HG02970 (cell line): ENCODE measurements around the gene HSPA14.
"Not testable (repeated sequence)": the region's sequence is repeated elsewhere in the genome, so short reads cannot be mapped to it uniquely, and the experiment has no call there.

ENCODE experiments used
- ATAC-seq: cut with Tn5 transposase; IDR thresholded peaks from one replicate; pipeline ENCODE4 v1.9.1; 2021; ENCODE audit warnings: mild to moderate bottlenecking, moderate library complexity, moderate number of reproducible peaks; ENCODE audit not compliant: unreplicated experiment, low FRiP score

HSPA14 gene

DNA sequence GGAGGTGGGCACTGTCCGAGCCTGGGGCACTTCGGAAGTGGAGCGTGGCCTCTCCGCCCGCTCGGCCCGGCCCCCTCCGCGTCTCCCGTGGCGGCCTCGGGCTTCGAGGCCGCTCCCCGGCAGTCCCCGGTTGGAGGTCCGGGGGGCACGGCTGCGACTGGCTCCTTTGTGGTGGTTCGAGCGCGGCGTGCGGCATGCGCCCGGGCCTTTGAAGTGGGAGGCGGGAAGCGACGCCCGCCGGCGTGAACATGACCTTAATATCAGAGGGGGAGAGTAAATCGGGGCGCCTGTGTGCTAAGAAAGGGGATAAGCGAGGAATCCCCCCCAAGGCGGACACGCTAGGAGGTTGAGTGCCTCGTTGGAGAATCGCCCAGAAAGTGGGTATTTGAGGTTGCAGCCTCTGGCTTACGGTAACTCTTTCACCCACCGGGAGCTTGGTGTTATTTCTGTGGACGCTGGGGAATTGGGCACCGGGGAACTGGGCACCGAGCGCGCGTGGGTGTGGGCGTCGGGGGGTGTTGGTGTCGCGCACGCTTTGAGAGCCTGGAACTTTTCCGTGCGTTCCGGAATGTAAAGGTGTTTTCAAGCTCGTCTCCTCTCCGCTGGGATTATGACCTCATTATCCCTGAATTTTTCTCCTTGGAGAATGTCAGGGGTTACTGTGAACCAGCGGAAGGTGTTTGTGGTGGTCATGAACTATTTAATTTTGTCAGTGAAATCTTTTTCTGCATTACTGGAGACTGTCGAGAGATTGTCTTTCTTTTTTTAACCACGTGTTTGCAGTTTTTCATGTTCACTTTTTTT lies 41.2 kb downstream of the HSPA14 start:
- ATAC-seq, result no peak

DNA sequence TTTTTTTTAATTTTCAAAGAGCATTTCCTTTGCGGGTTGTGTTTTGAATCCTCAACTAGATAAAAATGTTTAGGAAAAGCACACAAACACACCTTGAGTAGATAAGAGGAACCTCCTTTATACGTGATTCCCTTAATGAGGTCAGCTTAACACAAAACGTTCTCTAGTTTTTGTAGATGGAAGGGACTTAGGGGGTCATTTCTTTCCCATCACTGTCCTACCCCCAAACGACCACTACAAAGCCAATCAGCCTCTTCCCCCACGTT lies 41.8 kb downstream of the HSPA14 start:
- no peak for ATAC-seq

- ATAC-seq, result no peak
These were observed 42.1 kb downstream of the HSPA14 start for GRCh38 chr10:14880229-14880628.

DNA sequence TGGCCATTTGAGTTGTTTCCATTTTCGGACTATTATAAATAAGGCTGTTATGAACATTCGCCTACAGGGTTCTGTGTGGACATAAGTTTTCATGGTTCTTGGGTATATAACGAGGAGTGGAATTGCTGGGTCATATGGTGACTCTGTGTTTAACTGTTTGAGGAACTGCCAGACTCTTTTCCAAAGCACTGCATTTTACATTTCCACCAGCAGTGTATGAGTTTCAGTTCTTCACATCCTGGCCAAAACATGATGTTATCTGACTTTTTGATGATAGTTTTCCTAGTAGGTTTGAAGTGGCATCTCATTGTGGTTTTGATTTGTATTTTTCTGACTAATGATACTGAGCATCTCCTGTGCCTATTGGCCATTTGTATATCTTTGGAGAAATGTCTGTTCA lies 46.0 kb downstream of the HSPA14 start:
- ATAC-seq, result no peak

- no peak for ATAC-seq
These were observed 51.2 kb downstream of the HSPA14 start for GRCh38 chr10:14889318-14889717.

DNA sequence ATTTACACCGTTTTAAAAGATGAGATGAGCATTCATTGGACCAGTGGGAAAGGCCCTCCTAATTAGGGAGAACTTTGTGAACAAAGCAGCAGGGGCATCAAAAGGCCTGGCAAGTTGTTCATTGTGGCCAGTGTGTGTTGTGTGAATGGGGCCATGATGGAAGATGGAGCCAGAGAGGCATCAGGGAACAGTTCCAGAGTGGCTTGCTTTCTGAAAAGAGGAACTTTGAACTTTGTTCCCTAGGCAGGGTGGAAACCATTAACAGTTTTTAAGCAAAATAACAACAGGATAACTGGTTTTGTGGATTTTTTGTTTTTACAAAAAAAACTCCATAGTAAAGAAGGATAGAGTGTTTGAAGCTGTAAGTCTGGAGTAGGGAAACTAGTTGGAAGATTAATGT lies 53.0 kb downstream of the HSPA14 start:
- ATAC-seq, result no peak

DNA sequence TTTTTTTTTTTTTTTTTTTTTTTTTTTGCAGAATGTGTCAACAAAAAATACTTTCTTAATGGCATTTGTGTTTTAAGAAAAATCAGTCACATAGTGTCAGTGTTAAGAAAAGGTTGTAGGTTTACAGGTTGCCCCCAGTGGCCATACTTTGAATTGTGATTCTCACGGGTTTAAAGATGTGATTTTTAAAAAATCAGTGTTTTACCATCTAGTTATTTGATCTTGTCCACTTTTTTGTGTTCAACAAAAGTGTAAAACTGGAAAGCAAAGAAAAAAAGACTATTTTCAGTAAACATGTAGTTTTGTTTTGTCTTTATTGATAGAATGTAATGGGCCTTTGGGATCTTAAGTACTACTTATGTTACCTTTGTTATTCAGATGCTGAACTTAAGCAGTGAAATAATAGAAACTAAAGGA lies 66.2 kb downstream of the HSPA14 start:
- ATAC-seq, result no peak

- no peak for ATAC-seq
These were observed 66.8 kb downstream of the HSPA14 start for GRCh38 chr10:14904864-14905263.

DNA sequence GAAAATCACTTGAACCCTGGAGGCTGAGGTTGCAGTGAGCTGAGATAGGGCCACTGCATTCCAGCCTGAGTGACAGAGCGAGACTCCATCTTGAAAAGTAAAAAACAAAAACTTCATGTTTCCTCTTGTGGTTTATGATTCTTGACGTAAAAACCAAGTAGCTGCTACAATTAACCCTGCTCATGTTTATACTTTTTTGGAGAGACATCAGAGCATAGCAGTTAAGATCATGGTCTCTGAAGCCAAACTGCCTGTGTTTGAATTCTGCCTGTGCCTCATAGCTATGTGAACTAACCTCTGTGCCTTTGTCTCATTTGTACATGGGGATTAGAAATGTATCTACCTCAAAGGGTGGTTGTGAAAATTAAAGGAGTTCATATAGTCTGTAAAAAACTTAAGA lies 67.8 kb downstream of the HSPA14 start:
- no peak for ATAC-seq

DNA sequence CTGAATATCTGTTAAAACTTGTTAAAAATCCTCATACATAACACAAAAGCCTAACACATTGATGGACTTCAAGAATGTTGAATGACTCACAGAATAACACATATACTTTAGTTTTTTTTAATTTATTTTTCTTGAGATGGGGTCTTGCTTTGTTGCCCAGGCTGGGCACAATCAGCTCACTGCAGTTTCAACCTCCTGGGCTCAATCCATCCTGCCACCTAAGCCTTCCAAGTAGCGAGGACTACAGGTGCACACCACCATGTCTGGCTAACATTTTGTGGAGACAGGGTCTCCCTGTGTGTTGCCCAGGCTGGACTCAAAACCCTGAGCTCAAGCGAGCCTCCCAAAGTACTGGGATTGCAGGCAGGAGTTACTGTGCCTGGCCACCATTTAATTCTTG lies 68.7 kb downstream of the HSPA14 start:
- no peak for ATAC-seq

- not testable (repeated sequence) for ATAC-seq
These were observed 69.5 kb downstream of the HSPA14 start for GRCh38 chr10:14907591-14907990.

DNA sequence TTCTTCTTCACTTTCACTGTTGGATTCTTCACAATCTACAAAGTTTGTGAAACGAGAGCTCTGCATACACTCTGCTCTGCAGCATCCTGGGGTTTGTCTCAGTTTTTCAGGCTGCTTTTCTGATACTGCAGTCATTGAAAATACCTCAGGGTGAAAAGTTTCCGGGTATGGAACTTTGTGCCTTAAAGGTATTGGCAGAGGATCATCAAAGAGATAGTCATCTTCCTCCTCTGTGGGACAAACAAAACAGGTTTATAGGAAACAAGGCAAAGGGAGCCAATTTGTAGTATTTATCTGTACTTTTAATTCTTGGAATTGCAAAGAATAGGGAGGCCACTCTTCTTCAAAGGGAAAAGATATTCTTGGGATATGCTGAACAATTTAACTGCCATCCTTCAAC lies 71.0 kb downstream of the HSPA14 start:
- ATAC-seq, result no peak

- no peak for ATAC-seq
These were observed 72.8 kb downstream of the HSPA14 start for GRCh38 chr10:14910953-14911352.

- ATAC-seq, result no peak
These were observed 73.7 kb downstream of the HSPA14 start for GRCh38 chr10:14911801-14912200.

- no peak for ATAC-seq
These were observed 78.5 kb downstream of the HSPA14 start for GRCh38 chr10:14916600-14916999.

- ATAC-seq, result no peak
These were observed 79.7 kb downstream of the HSPA14 start for GRCh38 chr10:14917827-14918226.

- no peak for ATAC-seq
These were observed 80.9 kb downstream of the HSPA14 start for GRCh38 chr10:14918964-14919363.
